HG03108 (cell line): ENCODE data around the gene NLGN1.
"Not testable (repeated sequence)": the region's sequence is repeated elsewhere in the genome, so short reads cannot be mapped to it uniquely, and the experiment has no call there.

Experiments
- ATAC-seq: cut with Tn5 transposase; IDR thresholded peaks from one replicate; pipeline ENCODE4 v1.9.1; 2021; ENCODE audit warnings: moderate library complexity; ENCODE audit not compliant: unreplicated experiment

Gene NLGN1

DNA sequence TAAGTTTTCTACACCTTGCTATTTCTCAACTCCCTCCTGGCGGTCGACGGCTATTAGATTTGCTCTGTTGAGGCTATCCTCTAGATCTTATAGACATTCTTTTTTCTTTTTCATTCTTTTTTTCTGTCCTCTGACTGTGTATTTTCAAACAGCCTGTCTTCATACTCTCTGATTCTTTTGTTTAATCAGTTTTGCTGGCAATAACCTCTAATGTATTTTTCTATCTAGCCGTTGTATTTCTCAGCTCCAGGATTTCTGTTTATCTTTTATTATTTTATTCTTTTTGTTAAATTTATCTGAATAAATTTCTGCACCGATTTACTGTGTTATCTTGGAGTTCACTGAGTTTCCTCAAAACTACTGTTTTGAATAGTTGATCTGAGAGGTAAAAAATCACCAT is 31.5 kb downstream of the NLGN1 start:
- no peak for ATAC-seq

DNA sequence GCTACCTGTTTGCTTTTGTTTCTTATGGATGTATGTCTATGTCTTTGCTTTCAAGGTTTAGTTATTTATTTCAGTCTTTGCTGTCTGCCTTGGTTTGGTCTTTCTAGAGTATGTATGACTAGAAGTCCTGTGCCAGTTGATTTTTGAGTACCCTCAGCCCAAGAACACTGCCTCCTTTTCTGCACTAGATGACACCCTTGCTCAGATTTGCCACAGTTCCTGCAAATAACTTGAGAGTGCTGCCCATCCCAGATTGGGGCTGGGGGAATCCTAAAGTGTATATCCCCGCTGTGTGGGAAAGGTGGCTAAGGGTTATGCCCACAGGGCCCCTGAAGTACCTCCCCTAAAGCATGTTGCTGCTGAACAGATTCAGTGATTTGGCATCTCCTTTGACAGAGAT is 32.0 kb downstream of the NLGN1 start:
- ATAC-seq = no peak

DNA sequence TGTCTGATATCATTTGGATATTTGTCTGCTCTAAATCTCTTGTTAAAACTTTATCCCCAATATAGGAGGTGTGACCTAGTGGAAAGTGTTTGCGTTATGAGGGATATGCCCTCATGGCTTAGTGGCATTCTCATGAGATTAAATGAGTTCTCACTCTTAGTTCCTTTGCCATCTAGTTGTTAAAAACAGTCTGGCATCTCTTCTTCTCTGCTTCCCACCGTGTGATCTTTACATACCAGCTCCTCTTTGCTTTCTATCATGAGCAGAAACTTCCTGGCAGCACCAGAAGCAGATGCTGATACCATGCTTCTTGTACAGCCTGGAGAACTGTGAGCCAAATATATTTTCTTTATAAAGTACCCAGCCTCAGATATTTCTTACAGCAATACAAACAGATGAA is 33.0 kb downstream of the NLGN1 start:
- ATAC-seq = no peak

DNA sequence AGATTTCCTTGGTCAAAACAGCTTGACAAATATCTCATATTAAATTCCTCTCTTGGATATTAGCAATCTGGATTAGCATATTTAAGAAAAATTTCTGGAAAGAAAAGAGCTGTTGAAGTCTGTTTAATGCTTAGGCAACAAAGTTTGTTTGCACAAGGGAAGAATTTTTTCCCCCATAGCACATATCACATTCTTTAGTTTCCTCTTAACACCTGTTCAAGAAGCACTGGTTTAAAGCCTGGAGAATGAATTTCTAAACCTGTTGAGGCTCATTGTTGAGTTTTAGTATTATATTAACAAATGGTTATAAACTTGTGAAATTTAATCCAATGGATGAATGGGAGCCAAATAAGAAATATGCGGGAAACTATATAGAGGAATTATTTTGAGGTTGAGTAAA is 41.5 kb downstream of the NLGN1 start:
- no peak for ATAC-seq

DNA sequence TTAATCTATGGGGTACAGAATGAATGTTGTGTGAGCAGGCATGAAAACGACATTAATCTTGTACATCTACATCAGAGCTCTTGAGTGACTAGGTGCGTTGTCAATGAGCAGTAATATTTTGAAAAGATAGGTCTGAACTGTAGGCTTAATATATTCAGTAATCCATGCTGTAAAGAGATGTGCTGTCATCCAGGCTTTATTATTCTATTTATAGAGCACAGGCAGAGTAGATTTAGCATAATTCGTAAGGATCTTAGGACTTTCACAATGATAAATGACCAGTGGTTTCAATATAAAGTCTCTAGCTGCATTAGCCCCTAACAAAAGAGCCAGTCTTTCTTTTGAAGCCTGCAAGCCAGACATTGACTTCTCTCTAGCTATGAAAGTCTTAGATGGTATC is 43.0 kb downstream of the NLGN1 start:
- no peak for ATAC-seq

DNA sequence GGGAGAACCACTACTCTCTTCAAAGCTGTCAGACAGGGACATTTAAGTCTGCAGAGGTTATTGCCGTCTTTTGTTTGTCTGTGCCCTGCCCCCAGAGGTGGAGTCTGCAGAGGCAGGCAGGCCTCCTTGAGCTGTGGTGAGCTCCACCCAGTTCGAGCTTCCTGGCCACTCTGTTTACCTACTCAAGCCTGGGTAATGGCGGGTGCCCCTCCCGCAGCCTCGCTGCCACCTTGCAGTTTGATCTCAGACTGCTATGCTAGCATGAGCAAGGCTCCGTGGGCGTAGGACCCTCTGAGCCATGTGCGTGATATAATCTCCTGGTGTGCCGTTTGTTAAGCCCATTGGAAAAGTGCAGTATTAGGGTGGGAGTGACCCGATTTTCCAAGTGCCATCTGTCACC is 54.0 kb downstream of the NLGN1 start:
- not testable (repeated sequence) for ATAC-seq

DNA sequence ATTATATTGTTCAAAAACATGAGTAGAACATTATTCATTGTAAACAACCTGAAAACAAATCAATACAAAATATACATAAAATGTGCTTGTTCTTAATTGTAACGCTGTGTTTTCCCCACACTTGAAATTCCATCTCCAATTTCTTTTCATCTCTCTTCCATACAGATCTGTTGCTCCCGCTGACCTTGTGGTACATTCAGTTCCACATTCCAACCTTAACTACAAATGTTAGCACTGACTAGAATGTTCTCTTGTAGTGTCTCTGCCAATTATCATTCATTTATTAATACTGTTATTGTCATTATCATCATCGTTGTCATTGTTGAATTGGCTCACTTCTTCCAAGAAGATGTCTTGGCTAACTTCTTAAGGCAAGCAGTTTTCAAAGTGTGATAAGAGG is 65.7 kb downstream of the NLGN1 start:
- ATAC-seq = no peak

DNA sequence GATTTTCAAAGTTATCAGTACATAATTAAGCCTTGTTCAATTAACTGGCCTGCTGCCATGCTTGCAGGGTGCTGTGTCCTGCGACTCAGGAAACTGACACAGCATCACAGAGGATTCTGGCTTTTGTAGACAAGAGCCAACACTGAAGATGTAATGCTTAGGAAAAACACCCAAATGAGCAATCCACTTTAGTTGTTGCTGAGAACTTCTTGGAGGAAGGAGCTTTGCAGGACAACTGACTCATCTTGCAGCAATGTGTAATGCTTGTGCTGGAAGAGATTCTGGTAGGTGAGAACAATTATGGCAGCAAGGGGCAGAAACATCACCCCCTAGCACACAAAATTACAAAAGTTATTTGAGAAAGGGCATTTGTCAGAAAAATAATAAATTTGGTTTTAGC is 67.6 kb downstream of the NLGN1 start:
- no peak for ATAC-seq

DNA sequence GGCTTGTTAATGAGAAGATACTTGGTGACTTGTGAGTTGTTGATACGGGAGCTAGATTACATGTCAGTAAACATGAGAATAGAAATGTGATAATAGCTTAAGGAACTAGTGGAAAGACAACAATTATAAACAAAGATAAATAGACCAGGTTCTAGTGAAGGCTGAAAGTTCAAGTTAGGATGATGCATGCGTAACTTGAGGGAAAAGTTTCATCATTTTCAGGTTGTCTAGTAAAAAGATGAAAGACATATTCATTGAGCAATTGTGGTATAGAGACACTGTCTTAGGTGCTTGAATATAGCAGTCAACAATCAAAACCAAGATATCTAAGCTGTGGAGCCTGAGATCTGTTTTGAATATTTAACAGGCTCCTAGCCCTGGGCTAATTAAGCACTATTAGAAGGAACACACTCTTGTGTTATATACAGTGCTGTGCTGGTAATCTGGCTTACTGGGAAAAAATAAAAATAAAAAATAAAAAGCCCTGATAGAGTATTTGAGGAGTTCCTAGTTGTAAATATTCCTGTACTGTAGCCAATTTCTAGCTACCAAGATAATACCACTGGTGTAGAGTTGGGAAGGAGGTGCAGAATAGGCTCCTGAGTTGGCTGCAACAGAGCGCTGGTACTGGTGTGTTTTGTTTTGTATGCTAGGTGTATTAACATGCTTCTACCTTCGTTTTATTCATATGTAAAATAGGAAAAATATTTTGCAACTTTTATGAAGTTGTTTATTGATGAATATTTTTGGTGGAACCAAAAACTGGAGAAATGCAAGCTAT is 68.5 kb downstream of the NLGN1 start:
- no peak for ATAC-seq

DNA sequence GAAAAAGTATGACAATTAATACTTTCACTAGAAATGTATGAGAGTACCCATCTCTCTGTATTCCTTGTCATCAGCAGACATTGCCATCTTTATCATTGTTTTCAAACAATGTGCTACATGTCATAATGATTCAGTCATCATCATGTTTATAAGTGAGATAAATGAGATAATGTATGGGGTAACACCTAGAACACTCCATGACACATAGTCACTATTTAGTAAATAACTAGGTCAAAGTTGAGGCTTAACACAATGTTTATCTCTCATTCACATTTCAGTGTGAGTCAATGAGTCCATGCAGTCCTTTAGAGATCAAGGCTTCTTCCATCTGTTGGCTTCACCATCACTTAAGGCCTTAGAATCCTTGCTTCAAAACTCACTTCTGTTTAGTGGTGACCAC is 70.0 kb downstream of the NLGN1 start:
- no peak for ATAC-seq

DNA sequence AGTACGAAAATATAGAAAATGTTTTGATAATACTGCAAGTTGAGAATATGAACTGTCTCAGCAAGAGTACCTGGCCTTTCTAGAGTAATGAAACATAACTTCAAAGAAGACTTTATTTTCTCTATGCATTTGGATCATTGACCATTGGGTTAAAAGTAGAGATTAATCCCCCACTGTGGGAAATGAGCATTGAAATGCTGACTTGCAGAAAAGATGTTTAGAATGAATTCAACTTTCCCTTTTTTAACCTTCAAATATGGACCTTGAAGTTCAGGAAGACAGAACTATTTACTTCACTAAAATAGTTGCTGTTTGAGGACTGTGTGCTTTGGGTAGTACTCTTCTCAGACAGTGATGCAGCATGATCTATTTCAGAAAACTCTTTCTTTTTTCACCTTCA is 75.7 kb downstream of the NLGN1 start:
- no peak for ATAC-seq

DNA sequence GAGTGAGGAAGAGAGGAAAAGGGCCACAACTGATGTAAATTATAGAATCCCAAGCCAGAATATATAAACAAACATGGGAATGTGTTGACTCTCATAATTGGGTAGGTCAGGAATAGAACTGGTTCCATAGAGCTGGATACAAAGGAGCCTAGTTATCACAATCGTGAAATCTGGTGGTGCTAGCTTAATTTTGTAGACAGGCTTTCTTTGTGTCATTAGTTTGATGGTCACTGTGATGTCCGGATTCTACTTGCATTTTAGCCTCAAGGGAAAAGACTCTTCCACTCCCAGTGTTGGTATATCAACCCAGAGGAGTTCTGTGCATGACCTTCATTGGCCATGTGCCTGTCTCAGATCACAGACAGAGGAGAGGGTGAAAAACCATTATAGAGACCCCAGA is 81.8 kb downstream of the NLGN1 start:
- no peak for ATAC-seq

DNA sequence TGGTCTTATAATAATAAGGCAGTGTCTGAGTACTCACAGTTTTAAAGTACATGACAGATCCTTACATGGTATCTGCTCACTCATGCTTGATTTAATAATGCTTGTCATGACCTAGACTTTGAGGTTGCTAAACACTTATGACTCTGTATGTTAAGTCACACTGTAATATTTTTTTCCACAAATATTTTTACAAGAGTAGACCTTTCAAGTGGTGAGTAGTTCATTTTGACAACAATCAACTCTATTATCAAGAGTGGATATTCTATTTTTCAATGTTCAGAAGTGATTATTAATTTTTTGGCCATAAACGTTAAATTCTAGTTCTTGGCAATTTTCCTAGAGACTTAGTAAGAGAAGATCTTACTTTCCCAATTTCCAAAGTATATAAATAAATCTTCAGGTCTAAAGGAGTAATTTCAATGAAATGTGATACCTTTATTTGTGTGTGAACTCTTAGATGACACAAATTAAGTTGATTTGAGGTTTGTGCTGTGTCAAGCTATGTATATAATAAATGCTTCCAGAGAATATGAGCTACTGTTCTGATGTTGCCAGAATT is 104.5 kb downstream of the NLGN1 start:
- ATAC-seq = no peak

DNA sequence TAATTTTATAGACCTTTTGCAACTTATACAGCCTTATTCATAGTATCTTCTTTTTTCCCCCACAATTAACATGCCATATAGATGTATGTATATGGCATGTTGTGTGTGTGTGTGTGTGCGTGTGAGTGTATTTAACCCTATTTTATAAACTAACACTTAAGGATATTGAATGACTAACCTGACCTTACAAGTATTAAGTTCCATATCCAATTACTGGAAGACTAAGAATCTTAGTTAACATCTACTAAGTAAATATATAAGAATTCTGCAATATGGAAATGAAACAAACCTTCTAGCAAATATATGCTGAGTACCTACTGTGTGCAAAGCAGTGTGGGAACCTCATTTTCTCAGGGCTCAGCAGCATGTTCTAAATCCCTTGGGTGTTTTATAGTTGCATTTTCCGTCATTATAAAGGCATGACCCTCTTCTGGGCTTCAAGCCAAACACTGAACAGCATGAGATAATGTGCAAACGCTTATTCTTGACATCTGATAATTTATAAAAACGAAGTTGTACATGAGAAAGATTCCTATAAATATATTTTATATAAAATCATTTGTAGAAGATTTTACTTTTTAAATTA is 105.5 kb downstream of the NLGN1 start:
- no peak for ATAC-seq

DNA sequence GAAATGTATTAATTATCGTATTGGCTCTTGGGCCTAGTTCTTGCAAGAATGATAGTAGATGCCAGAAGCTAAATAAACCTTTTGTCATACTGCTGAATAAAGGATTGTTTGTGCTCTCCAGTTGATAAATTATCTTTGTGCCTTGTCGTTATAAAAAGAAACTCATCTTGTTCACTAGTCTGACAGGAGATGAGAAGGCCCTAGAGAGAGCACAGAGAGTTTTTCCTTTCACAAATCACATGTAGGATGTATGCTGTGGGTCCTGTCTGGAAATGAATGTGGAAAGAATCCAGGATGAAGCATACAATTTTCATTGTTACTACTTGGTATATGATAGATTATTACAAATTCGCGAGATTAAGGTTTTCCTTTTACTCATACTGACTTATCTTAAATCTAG is 113.0 kb downstream of the NLGN1 start:
- ATAC-seq = no peak

DNA sequence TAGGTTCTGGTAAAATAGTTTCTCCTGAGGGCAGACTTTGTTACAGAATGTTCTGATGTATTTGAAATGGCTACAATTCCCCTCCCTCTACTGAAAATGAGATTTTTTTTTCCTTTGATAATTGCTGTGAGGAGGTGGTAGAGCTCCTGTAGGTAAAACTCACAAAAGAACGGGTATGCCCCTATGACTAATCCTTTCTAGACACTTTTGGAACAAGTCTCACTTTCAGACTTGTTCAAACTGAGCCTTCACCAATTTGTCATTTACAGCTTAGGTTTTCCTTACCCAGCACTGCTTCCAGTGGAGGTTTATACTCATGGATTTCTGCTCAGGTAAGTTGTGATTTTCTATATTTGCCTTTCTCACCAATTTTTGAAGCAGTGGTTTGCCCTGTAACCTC is 115.6 kb downstream of the NLGN1 start:
- ATAC-seq = no peak

DNA sequence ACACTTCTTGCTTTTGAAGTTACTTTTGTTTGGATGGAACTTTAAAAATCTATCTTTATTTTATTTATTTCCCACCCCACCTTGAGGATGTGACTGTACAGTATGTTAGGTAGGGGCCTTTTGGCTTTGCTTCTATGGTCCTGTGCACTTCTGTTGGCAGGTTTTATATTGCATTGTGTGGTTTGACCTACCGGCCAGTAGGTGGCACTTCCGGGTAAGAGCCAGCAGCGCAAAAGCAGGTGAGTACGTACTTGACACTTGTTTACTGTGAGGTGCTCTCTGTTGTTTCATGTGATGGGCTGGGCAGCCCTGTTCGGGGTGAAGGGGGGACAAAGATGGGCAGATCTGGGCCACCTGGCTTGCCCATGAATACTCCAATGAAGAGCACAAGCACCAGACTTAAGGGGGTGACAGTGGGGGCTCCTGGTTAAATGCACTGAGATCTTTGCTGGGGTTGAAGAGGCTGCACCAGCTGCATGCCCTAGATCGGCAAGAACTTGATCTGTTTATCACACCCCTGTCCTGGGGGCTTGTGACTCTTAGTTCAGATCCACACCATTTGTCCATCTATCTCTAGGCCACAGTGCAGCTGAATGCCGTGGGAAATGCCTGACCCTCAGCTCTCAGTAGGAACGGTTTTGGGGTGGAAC is 131.6 kb downstream of the NLGN1 start:
- peak; percentile 87 for ATAC-seq

DNA sequence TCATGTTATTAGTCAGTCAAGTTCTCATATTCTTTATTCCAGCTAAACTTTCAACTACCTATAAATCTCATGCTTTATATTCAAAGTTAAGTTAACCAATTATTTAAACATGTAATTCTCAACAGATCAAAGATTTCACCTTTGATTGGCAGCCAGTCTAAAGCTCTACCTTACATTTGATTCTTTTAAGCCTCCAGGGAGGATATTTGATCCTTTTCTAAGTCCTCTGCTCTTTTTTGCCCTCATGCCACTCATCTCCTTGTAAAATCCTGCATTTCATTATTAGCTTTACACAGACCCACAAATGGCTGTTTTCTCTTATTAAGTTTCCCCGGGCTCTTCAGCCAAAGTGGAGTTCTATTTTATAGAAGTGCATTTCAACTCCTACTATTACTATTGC is 134.1 kb downstream of the NLGN1 start:
- ATAC-seq = no peak

DNA sequence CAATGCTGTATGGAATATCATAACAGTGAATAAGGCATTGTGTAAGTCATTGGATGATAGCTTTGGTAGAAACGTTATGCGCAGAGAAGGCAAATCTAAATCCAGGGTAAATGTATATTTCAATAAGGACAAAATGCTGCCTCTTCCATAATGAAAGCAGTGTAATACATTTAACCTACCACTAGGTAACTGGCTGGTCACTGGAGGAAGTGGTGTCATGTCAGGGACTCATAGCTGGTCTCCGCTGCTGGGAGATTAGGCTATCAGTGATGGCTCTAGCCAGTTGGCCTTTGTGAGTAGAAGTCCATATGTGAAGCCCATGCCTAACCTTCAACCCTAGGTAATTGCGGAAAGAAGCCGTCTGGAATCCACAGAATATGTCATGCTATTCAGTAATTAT is 140.9 kb downstream of the NLGN1 start:
- ATAC-seq = no peak

DNA sequence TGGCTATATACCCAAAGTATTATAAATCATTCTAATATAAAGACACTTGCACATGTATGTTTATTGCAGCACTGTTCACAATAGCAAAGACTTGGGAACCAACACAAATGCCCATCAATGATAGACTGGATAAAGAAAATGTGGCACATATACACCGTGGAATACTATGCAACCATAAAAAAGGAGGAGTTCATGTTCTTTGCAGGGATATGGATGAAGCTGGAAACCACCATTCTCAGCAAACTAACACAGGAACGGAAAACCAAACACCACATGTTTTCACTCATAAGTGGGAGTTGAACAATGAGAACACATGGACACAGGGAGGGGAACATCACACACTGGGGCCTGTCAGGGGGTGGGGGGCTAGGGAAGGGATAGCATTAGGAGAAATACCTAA is 148.0 kb downstream of the NLGN1 start:
- not testable (repeated sequence) for ATAC-seq

DNA sequence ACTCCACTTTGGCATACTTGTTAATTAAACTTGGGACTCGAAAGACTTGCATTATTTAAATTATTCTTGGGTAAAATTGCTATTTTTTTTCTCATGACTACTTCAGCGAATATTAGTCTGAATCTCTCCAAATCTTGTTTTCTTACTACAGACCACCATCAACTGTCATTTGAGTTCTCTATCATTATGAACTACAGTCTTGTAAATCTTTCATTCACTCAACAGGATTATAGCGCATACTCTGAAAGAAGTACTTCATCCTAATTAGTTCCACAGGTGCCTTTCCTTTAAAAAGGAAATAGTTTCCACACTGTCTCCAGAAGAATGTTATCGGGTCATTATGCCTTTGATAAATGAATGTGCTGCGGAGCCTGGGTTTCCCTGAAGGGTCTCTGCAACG is 149.5 kb downstream of the NLGN1 start:
- no peak for ATAC-seq

DNA sequence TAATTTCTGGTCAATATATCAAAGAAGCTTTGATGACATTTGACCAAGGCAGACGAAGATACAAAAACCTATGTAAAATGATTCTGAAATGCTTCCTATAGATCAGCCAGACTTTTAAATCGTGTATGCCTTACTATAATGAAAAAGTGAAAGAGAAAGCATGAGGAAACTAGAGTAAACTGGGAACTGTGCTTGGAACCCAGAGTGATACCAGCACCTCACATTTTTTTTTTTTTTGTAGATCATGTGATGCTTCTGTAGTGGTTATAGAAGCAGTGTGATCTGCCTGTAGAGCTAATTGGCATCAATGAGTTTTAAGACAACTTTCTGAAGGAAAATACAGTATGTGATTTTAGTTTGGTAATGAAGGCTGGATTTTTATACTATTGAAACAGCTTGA is 150.7 kb downstream of the NLGN1 start:
- no peak for ATAC-seq
